ENCODE measurements around the gene MLXIP. TPM values are rescaled to one million over a fixed set of nuclear protein-coding genes. Genes with fewer than 3 reads are reported as not detected.

Gene MLXIP
- total and polyA plus RNA-seq, 9 donors: 23.2 to 111 (median 83.8) TPM

DNA sequence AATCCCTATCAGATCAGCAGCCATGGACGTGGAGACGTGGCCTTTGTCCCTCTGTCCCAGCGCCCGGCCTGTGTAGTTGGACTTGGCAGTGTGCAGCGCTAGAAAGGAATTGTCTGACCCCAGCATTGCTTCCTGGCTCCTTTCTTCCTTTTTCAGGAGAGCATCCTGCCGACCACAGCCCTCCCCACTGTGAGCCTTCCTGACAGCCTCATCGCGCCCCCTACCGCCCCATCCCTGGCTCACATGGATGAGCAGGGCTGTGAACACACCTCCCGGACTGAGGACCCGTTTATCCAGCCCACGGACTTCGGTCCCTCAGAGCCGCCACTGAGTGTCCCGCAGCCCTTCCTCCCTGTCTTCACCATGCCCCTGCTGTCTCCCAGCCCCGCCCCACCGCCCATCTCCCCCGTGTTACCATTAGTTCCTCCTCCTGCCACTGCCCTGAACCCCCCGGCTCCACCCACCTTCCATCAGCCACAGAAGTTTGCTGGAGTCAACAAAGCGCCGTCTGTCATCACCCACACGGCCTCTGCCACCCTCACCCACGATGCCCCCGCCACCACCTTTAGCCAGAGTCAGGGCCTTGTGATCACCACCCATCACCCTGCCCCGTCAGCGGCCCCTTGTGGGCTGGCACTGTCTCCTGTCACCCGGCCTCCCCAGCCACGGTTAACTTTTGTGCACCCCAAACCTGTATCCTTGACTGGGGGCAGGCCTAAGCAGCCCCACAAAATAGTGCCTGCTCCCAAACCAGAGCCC lies 54.8 kb downstream of the MLXIP start:
- no peaks in the 10 kb centered on the region for H3K9me3 ChIP-seq
- no peaks in the 10 kb centered on the region for H3K36me3 ChIP-seq

DNA sequence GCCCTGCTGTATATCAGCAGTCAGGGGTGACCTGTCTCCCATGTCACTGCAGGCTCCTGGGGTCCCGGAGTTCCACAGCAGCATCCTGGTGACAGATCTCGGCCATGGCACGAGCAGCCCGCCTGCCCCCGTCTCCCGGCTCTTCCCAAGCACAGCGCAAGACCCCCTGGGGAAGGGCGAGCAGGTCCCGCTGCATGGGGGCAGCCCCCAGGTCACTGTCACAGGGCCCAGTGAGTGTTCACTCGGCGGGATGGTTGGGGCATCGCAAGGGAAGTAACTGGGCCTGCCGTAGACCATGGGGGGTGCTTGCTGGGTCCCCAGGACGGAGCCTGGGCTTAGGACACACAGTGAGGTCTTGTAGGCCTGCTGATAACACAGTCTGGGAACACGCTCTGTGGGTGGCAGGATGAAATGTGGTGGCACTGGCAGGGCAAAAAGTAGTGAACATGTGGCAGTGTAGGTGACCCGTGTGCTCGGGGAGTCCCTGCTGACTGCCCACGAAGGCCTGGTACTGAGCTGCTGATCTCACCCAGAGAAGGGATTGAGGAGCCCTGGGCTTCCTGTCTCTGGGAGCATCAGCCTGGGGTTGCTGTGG lies 57.0 kb downstream of the MLXIP start:
- Histone ChIP-seq H3K4me3 (no peak overlapping the region), H3K36me3 (no peaks in the 10 kb centered on the region), H3K27me3 (no peaks in the 10 kb centered on the region), H3K9me3 (no peaks in the 10 kb centered on the region), H3K4me1 (ENCODE audit: insufficient read depth) (no peaks in the 10 kb centered on the region), H3K27ac (no peak overlapping the region)
- DNase-seq: no peak
- 92 to 94% (median 93%) methylated on average over 15 to 18 of the region's 18 CpGs for WGBS, 3 donors
- TF ChIP-seq POLR2A (IDR thresholded peaks at IDR 0.05): no peak
- no peak for TF ChIP-seq EP300 (IDR thresholded peaks at IDR 0.05)
- TF ChIP-seq, protein P1, sequence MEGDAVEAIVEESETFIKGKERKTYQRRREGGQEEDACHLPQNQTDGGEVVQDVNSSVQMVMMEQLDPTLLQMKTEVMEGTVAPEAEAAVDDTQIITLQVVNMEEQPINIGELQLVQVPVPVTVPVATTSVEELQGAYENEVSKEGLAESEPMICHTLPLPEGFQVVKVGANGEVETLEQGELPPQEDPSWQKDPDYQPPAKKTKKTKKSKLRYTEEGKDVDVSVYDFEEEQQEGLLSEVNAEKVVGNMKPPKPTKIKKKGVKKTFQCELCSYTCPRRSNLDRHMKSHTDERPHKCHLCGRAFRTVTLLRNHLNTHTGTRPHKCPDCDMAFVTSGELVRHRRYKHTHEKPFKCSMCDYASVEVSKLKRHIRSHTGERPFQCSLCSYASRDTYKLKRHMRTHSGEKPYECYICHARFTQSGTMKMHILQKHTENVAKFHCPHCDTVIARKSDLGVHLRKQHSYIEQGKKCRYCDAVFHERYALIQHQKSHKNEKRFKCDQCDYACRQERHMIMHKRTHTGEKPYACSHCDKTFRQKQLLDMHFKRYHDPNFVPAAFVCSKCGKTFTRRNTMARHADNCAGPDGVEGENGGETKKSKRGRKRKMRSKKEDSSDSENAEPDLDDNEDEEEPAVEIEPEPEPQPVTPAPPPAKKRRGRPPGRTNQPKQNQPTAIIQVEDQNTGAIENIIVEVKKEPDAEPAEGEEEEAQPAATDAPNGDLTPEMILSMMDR (IDR thresholded peaks at IDR 0.05): no peak
- intact Hi-C loops (cut with DNase I): no loop called here

More for the DNA sequence above, 54.8 kb downstream of the MLXIP start:
- intact Hi-C loops (cut with DNase I): no loop called here
- TF ChIP-seq, protein P1 (IDR thresholded peaks at IDR 0.05): no peak
- TF ChIP-seq POLR2A (IDR thresholded peaks at IDR 0.05) (no peak), EP300 (IDR thresholded peaks at IDR 0.05) (no peak)
- H3K4me1 ChIP-seq (ENCODE audit: insufficient read depth): no peaks in the 10 kb centered on the region
- DNase-seq: peak in 1 of 5 donors; percentile 15
- no peaks in the 10 kb centered on the region for H3K27me3 ChIP-seq
- no peak overlapping the region for H3K4me3 ChIP-seq
- WGBS, 3 donors: 50 to 63% (median 58%) methylated on average over 28 of the region's 28 CpGs
- H3K27ac ChIP-seq: no peak overlapping the region

DNA sequence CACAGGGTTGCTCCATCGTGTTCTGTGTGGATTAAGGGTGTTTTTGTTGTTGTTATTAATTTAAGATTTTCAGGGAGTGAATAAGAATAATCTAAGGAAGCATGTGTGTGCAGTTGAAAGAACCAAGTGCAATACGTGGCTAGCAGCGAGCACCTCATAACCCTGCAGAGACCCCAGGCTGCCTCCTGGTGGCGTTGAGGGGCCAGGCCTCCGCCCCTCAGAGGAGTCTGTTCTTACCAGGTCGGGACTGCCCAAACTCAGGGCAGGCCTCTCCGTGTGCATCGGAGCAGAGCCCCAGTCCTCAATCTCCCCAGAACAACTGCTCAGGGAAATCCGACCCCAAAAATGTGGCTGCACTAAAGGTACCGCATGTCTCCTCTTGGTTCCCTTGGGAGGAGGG lies 58.7 kb downstream of the MLXIP start:
- intact Hi-C loops (cut with DNase I): no loop called here
- Histone ChIP-seq H3K4me1 (ENCODE audit: insufficient read depth) (no peaks in the 10 kb centered on the region), H3K36me3 (no peaks in the 10 kb centered on the region), H3K4me3 (no peak overlapping the region), H3K27ac (no peak overlapping the region), H3K9me3 (no peaks in the 10 kb centered on the region), H3K27me3 (no peaks in the 10 kb centered on the region)
- DNase-seq: no peak
- no peak for TF ChIP-seq POLR2A (IDR thresholded peaks at IDR 0.05)
- TF ChIP-seq, protein P1 (IDR thresholded peaks at IDR 0.05): no peak
- no peak for TF ChIP-seq EP300 (IDR thresholded peaks at IDR 0.05)
- WGBS, 3 donors: 70 to 77% (median 72%) methylated on average over 10 of the region's 10 CpGs

DNA sequence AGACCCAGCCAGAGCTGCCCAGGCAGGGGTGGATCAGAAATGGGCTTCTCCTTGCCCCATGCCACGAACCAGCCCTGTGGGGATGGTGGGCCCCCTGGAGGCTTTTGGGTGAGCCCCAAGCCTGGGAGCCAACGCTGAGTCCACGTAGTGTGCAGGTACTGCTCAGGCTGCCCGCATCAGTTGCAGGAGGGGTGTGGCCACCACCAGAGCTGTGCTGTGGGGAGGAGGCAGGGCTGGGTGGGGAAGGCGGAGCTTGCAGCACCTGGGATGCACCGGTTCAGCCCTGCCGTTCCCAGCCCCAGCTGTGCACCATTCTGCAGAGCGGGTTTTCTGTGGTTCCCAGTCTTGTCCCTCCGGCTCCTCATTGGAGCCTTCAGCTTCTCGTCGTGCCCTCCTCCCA lies 59.1 kb downstream of the MLXIP start:
- H3K9me3 ChIP-seq: no peaks in the 10 kb centered on the region
- no peak overlapping the region for H3K27ac ChIP-seq
- no peaks in the 10 kb centered on the region for H3K36me3 ChIP-seq
- DNase-seq: no peak
- TF ChIP-seq, protein P1 (IDR thresholded peaks at IDR 0.05): no peak
- TF ChIP-seq EP300 (IDR thresholded peaks at IDR 0.05) (no peak), POLR2A (IDR thresholded peaks at IDR 0.05) (no peak)
- no peaks in the 10 kb centered on the region for H3K4me1 ChIP-seq (ENCODE audit: insufficient read depth)
- no peak overlapping the region for H3K4me3 ChIP-seq
- intact Hi-C loops (cut with DNase I): no loop called here
- 59 to 70% (median 69%) methylated on average over 11 of the region's 11 CpGs for WGBS, 3 donors
- no peaks in the 10 kb centered on the region for H3K27me3 ChIP-seq

Measured in ovary (tissue), 9 donors.